NOMO-1 treated with dmso at 0.1 percent for 144 hours (cell line): Measurements from ENCODE around the gene RRP7A.
A peak's percentile ranks its signal among the peaks of the same experiment; 100 is the strongest.
"Not testable (repeated sequence)": the region's sequence is repeated elsewhere in the genome, so short reads cannot be mapped to it uniquely, and the experiment has no call there.

ENCODE experiments used
- DNase-seq: peaks from one replicate; lab custom pipeline; 2025; ENCODE audit not compliant: unreplicated experiment; lab: John Stamatoyannopoulos, UW

RRP7A gene

GRCh38 chr22:42500161-42500835, 19.3 kb downstream of the RRP7A start:
- peak; percentile 48 for DNase-seq

GRCh38 chr22:42499773-42500160, 19.8 kb downstream of the RRP7A start:
- not testable (repeated sequence) for DNase-seq

GRCh38 chr22:42495533-42496141, 24.0 kb downstream of the RRP7A start:
- DNase-seq: not testable (repeated sequence)

- DNase-seq: no peak
These were observed 26.2 kb downstream of the RRP7A start for GRCh38 chr22:42493393-42493792.

GRCh38 chr22:42492323-42492690, 27.3 kb downstream of the RRP7A start:
- no peak for DNase-seq

GRCh38 chr22:42490243-42490832, 29.3 kb downstream of the RRP7A start:
- no peak for DNase-seq

GRCh38 chr22:42489000-42489399, 30.6 kb downstream of the RRP7A start:
- no peak for DNase-seq

GRCh38 chr22:42484506-42484905, 35.1 kb downstream of the RRP7A start:
- no peak for DNase-seq

- DNase-seq: not testable (repeated sequence)
These were observed 35.9 kb downstream of the RRP7A start for GRCh38 chr22:42483610-42484223.

- no peak for DNase-seq
These were observed 44.5 kb downstream of the RRP7A start for GRCh38 chr22:42475122-42475521.

GRCh38 chr22:42473484-42474193, 46.0 kb downstream of the RRP7A start:
- DNase-seq: peak; percentile 4

- DNase-seq: no peak
These were observed 46.9 kb downstream of the RRP7A start for GRCh38 chr22:42472671-42473070.

GRCh38 chr22:42471441-42471840, 48.2 kb downstream of the RRP7A start:
- DNase-seq: no peak

- DNase-seq: no peak
These were observed 49.1 kb downstream of the RRP7A start for GRCh38 chr22:42470366-42471082.

- DNase-seq: no peak
These were observed 50.8 kb downstream of the RRP7A start for GRCh38 chr22:42468841-42469240.

GRCh38 chr22:42462016-42462415, 57.6 kb downstream of the RRP7A start:
- DNase-seq: no peak

- no peak for DNase-seq
These were observed 58.1 kb downstream of the RRP7A start for GRCh38 chr22:42461511-42461910.
